Epidermal melanocyte (primary cell): ENCODE data around the gene CCDC141.

Source experiments
- DNase-seq: peaks from one replicate; pipeline ENCODE4 v3.0.0; 2011; ENCODE audit warnings: low spot score; ENCODE audit not compliant: insufficient read length

CCDC141 gene

GRCh38 chr2:178874529-178875240 lies 175.3 kb downstream of the CCDC141 start:
- no peak for DNase-seq

GRCh38 chr2:178873912-178874311 lies 176.0 kb downstream of the CCDC141 start:
- DNase-seq, result no peak

GRCh38 chr2:178871536-178871935 lies 178.4 kb downstream of the CCDC141 start:
- no peak for DNase-seq

GRCh38 chr2:178870703-178871102 lies 179.2 kb downstream of the CCDC141 start:
- DNase-seq, result no peak

- no peak for DNase-seq
Measured at GRCh38 chr2:178865999-178866398, 183.9 kb downstream of the CCDC141 start.

- no peak for DNase-seq
Measured at GRCh38 chr2:178865146-178865936, 184.6 kb downstream of the CCDC141 start.

- no peak for DNase-seq
Measured at GRCh38 chr2:178863856-178864620, 185.9 kb downstream of the CCDC141 start.

DNA sequence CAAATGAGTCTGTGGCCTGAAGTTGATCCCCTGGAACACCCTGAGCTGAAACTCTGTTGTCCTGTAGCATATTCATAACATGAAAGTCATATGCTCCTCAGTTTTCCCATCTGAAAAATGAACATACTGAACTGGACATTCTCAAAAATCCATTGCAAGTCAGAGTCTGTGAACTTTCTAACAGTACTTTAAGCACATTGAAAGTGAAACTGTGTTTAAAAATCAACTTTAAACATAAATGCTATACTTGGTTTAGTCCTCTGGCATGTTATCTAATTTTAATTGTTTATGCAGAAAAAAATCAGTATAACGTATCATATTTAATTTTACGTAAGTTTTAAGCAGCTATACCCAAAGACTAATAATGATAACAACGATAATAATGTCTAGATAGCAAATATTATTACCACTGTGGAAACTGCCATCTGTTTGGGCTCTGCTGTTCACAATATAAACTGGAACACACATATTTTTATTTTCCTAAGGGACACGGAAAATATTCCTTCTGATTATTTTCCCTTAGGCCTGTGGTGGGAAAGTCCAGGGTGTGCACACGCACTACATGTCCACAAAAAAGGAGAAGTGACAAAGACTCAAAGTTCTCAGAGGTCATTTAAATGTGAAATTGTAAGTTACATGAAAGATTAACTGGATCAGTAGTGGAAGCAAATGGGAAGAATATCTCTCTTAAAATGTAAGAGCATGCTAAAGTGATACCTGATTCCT lies 186.6 kb downstream of the CCDC141 start:
- no peak for DNase-seq

DNA sequence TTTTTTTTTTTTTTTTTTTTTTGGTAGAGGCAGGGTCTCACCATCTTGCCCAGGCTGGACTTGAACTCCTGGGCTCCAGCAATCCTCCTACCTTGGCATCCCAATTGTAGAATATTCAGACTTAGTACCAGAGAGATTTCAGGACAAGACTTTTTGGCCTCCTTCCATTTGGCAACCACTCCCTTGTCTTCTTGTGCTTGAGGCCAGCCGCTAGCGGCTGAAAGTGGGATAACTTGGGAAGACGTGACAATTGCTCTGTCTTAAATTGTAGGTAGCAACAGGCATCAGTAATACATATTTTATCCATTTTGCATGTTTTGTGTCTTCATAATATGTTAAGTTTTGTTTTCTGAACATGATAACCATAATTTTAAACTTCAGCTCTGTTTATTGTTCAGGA lies 189.4 kb downstream of the CCDC141 start:
- no peak for DNase-seq

- no peak for DNase-seq
Measured at GRCh38 chr2:178859730-178860129, 190.2 kb downstream of the CCDC141 start.

GRCh38 chr2:178858896-178859625 lies 190.9 kb downstream of the CCDC141 start:
- no peak for DNase-seq

DNA sequence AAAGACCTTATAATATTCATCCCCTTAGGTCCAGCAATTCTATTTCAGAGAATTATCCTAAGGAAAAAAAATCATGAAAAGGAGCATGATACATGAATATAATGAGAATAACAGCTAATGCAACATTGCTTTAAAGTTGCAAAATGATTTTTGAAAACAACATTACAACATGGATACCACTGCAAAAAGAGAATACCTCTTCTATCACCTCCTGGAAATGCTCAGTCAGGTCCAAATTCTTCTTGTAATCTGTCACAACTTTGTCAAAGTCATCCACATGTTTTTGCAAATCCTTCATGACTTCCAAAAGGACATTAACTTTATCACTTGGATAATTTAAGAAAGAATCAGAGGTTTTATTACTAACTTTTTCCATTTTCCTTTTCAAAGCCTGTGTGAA lies 194.8 kb downstream of the CCDC141 start:
- DNase-seq, result no peak

DNA sequence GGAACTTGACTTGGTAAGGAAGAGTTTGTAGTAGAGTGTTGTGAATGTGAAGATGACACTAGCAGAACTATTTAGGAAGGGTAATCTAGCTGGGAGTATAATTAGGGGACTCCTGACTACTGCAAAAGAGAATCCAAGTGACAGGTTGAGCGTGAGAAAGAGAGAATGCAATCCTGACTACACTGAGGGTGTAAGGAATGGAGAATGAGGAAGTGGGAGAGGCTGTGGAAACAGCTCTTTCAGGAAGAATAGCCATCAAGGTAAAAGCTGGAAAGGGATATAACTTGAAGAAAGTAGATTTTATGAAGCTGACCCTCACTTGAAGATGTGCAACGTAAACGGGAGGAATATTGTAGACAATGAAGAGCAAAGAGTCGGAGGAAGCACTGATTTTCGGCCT lies 201.6 kb downstream of the CCDC141 start:
- no peak for DNase-seq

DNA sequence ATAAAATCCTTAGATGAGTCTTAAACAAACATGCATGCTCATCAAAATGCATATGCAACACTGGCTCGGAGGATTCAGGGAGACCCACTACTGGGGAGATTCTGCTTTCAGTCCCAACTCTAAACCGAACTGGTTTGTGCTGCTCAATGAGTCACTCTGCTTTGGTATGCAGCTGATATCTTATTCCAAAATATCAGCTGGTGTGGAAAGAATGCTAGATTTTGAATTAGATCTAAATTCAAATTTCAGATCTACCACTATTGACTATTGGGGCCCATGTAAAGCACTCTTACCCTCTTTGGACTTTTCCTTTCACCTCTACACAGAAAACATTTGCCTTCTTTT lies 203.5 kb downstream of the CCDC141 start:
- DNase-seq, result no peak

DNA sequence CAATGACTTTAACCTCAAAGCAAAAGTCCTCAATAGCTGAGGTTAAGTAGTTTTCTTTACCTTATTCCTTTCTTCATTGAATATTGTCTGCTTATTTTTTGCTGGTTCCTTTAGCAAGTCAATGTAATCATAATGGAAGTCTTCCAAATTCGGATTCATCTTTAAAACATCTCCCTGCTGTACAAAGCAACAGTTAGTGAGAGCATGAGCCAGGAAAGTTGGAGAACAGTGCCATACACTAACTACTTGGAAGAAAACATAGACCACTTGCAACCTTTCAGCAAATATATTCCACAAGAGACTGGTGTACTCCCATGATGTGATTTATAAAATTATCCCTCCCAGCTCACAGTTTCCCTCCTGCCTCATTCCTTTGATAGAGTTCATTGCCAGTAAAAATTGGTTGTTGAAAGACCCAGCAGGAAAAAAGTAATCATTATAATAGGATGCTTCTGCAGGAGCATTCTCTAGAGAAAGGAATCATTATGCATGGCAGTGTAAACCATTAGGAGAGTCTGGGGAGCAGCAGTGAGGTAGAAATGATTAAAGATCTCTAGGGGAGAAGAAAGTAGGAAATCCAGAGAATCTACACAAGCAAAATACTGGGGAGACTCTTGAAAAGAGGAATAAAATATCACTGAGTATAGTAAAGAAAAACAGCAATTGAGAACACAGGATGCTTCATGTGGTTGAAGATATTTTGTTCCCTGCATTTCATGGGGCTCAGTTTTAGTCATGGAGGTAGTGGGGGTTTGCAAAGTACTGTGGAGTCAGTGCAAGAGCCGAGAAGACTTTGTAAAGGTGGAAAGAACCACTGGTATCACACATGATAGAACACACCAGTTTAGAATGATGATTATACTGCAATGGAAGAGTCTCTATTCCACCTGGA lies 204.1 kb downstream of the CCDC141 start:
- no peak for DNase-seq

GRCh38 chr2:178844701-178845100 lies 205.2 kb downstream of the CCDC141 start:
- DNase-seq, result no peak

DNA sequence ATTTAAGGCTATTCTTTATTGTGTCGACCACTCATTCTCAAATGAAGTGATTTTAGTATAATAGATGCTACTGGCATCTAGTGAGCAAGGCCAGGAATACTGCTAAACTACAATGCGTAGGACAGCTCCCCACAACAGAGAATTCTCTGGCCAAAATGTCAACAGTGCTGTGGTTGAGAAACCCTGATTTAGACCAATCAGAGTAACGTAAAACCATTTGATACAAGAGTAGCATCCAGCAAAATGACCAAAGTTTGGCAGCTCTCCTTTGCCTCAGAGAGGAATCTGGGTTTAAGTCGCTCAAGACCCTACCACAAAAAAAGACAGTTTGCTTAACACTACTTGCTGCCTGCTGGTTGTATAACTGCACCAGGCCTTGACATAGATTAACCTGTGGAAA lies 205.7 kb downstream of the CCDC141 start:
- no peak for DNase-seq

DNA sequence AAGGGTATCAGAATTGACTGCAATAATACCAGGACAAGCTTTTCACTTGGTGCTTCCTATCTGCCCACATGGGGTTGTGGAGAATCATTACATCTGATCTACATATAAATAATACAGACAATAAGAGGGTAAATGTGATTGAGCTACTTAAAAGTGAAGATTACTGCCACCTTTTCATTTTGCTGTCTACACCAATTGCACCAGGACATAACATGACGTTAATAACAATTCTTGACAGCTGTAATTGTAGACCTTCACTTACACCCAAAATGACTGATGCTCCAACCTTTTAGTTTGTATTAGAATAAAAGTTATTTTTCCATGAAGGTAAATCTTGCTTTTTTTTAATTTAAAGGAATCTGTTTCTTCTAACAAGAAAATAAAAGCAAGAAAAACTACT lies 206.2 kb downstream of the CCDC141 start:
- DNase-seq, result no peak

DNA sequence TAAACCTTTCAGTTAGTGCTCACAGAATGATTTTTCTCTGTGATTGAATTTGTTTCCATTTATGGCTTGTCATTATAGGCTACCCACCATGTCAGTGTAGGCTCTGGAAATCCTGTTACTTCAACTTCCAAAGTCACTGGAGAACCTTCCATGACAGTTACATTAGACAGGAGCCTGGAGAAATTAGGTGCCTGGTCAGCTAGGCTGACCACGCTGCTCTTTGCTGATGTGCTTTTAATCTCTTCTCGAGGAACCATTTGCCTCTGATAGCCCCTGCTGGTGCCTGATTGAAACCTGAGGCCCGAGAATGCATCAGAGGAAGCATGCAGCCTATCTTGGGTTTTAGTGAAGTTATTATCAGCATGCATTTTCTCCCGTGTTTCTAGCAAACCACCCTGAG lies 213.1 kb downstream of the CCDC141 start:
- DNase-seq, result no peak

DNA sequence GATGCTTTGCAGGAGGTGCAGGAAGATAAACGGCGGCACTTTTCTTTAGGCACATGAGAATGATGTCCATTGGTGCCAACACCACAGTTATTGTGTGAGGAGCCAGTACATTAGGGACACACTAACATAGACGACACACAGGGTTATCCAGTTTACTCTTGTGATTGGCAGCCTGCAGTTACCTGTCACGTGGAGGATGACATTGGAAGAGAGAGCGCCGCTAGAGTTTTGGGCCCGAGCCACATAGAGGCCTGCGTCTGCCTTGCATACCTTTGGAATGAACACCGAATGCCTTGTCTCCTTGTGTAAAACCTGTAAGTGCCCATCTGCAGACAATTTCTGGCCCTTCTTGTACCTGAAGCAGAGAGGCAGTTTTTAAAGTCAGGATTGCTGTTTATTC lies 215.9 kb downstream of the CCDC141 start:
- no peak for DNase-seq
